HEK293 (cell line): ENCODE data around the gene GPR22.
A peak's percentile ranks its signal among the peaks of the same experiment; 100 is the strongest.

ENCODE experiments used
- CTCF ChIA-PET: fragments of 350-600 bp; formaldehyde crosslinking; extraction: SDS; loops from one replicate; lab custom pipeline; 2021; ENCODE audit warnings: antibody characterized with exemption; lab: Yijun Ruan, JAX
- POLR2A ChIA-PET: fragments of 300-600 bp; formaldehyde crosslinking; extraction: SDS; loops from one replicate; lab custom pipeline; 2020; ENCODE audit warnings: antibody characterized with exemption, inconsistent platforms; lab: Yijun Ruan, JAX
- H3K27ac ChIP-seq: fragments of 200-500 bp; sonication (Bioruptor generic); 2 replicates; pipeline ENCODE4 v1.5.1; 2014; ENCODE audit warnings: low read depth, low read length, control low read depth, inconsistent platforms; ENCODE audit errors: extremely low read depth
- H3K36me3 ChIP-seq, 2 experiments: fragments of 200-500 bp in 1 of 2; sonication (Bioruptor generic) in 1 of 2; 1 replicate in 1 of 2; 2 replicates in 1 of 2; pipeline ENCODE4 v1.5.1; 2014 to 2017; ENCODE audit warnings: inconsistent platforms in 2 of 2, low read length in 2 of 2; ENCODE audit not compliant: control insufficient read depth in 2 of 2, insufficient read depth in 1 of 2
- H3K4me1 ChIP-seq: fragments of 200-500 bp; sonication (Bioruptor generic); 2 replicates; pipeline ENCODE4 v1.5.1; 2014; ENCODE audit warnings: mild to moderate bottlenecking, low read length, inconsistent platforms; ENCODE audit not compliant: control insufficient read depth, insufficient read depth
- H3K4me3 ChIP-seq: 2 replicates; pipeline ENCODE4 v1.5.1; 2011; ENCODE audit warnings: low read depth, mild to moderate bottlenecking, control low read depth, low read length, moderate library complexity
- H3K9me3 ChIP-seq: fragments of 200-500 bp; sonication (Bioruptor generic); 2 replicates; pipeline ENCODE4 v1.5.1; 2014; ENCODE audit warnings: low read depth, low read length, inconsistent platforms; ENCODE audit not compliant: control insufficient read depth, insufficient read depth
- BCL11B ChIP-seq: fragments of 450-650 bp; formaldehyde crosslinking; IDR thresholded peaks from 2 replicates; pipeline ENCODE4 v1.5.1; 2016; ENCODE audit warnings: low read depth, missing biosample characterization, missing genetic modification characterization
- KLF8 ChIP-seq: fragments of 450-650 bp; formaldehyde crosslinking; IDR thresholded peaks from 2 replicates; pipeline ENCODE4 v1.5.1; 2016; ENCODE audit warnings: missing biosample characterization, missing genetic modification characterization
- KLF9 ChIP-seq: fragments of 450-650 bp; formaldehyde crosslinking; IDR thresholded peaks from 2 replicates; pipeline ENCODE4 v1.5.1; 2016; ENCODE audit warnings: missing biosample characterization, missing genetic modification characterization, low read depth
- MYNN ChIP-seq: fragments of 450-650 bp; formaldehyde crosslinking; IDR thresholded peaks from 2 replicates; pipeline ENCODE4 v1.5.1; 2016; ENCODE audit warnings: missing biosample characterization, missing genetic modification characterization, borderline replicate concordance
- PRDM6 ChIP-seq: fragments of 450-650 bp; formaldehyde crosslinking; IDR thresholded peaks from 2 replicates; pipeline ENCODE4 v1.5.1; 2017; ENCODE audit warnings: missing biosample characterization, missing genetic modification characterization
- YY2 ChIP-seq: fragments of 450-650 bp; formaldehyde crosslinking; IDR thresholded peaks from 2 replicates; pipeline ENCODE4 v1.5.1; 2016; ENCODE audit warnings: missing biosample characterization, missing genetic modification characterization
- ZBTB1 ChIP-seq: fragments of 450-650 bp; formaldehyde crosslinking; IDR thresholded peaks from 2 replicates; pipeline ENCODE4 v1.5.1; 2016; ENCODE audit warnings: missing biosample characterization, missing genetic modification characterization
- ZBTB11 ChIP-seq: fragments of 450-650 bp; formaldehyde crosslinking; conservative IDR thresholded peaks from 2 replicates; pipeline ENCODE4 v1.5.1; 2016; ENCODE audit warnings: low read depth, missing biosample characterization, missing genetic modification characterization
- ZFHX2 ChIP-seq: fragments of 450-650 bp; formaldehyde crosslinking; conservative IDR thresholded peaks from 2 replicates; pipeline ENCODE4 v1.5.1; 2016; ENCODE audit warnings: missing biosample characterization, missing genetic modification characterization
- ZNF140 ChIP-seq: fragments of 450-650 bp; formaldehyde crosslinking; IDR thresholded peaks from 2 replicates; pipeline ENCODE4 v1.5.1; 2016; ENCODE audit warnings: missing biosample characterization, missing genetic modification characterization
- ZNF221 ChIP-seq: fragments of 450-650 bp; formaldehyde crosslinking; IDR thresholded peaks from 2 replicates; pipeline ENCODE4 v1.5.1; 2017; ENCODE audit warnings: missing biosample characterization, missing genetic modification characterization, borderline replicate concordance
- ZNF292 ChIP-seq: fragments of 450-650 bp; formaldehyde crosslinking; IDR thresholded peaks from 2 replicates; pipeline ENCODE4 v1.5.1; 2016; ENCODE audit warnings: low read depth, missing biosample characterization, missing genetic modification characterization, borderline replicate concordance
- ZNF426 ChIP-seq: fragments of 450-650 bp; formaldehyde crosslinking; IDR thresholded peaks from 2 replicates; pipeline ENCODE4 v1.5.1; 2017; ENCODE audit warnings: missing biosample characterization, missing genetic modification characterization, mild to moderate bottlenecking, inconsistent platforms, moderate library complexity
- ZNF449 ChIP-seq: fragments of 450-650 bp; formaldehyde crosslinking; IDR thresholded peaks from 2 replicates; pipeline ENCODE4 v1.5.1; 2017; ENCODE audit warnings: missing biosample characterization, mild to moderate bottlenecking, missing genetic modification characterization, moderate library complexity
- ZNF473 ChIP-seq: fragments of 450-650 bp; formaldehyde crosslinking; IDR thresholded peaks from 2 replicates; pipeline ENCODE4 v1.5.1; 2017; ENCODE audit warnings: missing biosample characterization, missing genetic modification characterization
- ZNF571 ChIP-seq: fragments of 450-650 bp; formaldehyde crosslinking; IDR thresholded peaks from 2 replicates; pipeline ENCODE4 v1.5.0; 2017; ENCODE audit warnings: missing biosample characterization, missing genetic modification characterization
- ZNF701 ChIP-seq: fragments of 450-650 bp; formaldehyde crosslinking; IDR thresholded peaks from 2 replicates; pipeline ENCODE4 v1.5.1; 2016; ENCODE audit warnings: missing biosample characterization, missing genetic modification characterization
- ZNF792 ChIP-seq: fragments of 450-650 bp; formaldehyde crosslinking; IDR thresholded peaks from 2 replicates; pipeline ENCODE4 v1.5.1; 2016; ENCODE audit warnings: missing biosample characterization, missing genetic modification characterization
- TF ChIP-seq, protein P1 (sequence below): fragments of 450-650 bp; formaldehyde crosslinking; IDR thresholded peaks from 2 replicates; pipeline ENCODE4 v1.5.1; 2016; ENCODE audit warnings: missing biosample characterization, missing genetic modification characterization, borderline replicate concordance
- TF ChIP-seq, protein P2 (sequence below): fragments of 450-650 bp; formaldehyde crosslinking; IDR thresholded peaks from 2 replicates; pipeline ENCODE4 v1.5.0; 2017; ENCODE audit warnings: missing biosample characterization, missing genetic modification characterization, borderline replicate concordance
- TF ChIP-seq, protein P3 (sequence below): fragments of 450-650 bp; formaldehyde crosslinking; IDR thresholded peaks from 2 replicates; pipeline ENCODE4 v1.5.1; 2016; ENCODE audit warnings: missing biosample characterization, missing genetic modification characterization

Gene GPR22

DNA sequence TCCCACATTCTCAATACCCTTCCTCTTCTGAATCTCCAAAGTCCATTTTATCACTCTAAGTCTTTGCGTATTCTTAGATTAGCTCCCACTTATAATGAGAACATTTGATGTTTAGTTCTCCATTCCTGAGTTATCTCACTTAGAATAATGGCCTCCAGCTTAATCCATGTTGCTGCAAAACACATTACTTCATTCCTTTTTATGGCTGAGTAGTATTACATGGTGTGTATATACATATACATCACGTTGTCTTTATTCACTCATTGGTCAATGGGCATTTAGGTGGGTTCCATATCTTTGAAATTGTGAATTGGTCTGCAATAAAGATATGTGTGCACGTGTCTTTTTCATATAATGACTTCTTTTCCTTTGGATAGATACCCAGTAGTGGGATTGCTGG, 32.3 kb downstream of the GPR22 start (continued):
- TF ChIP-seq, protein P1, sequence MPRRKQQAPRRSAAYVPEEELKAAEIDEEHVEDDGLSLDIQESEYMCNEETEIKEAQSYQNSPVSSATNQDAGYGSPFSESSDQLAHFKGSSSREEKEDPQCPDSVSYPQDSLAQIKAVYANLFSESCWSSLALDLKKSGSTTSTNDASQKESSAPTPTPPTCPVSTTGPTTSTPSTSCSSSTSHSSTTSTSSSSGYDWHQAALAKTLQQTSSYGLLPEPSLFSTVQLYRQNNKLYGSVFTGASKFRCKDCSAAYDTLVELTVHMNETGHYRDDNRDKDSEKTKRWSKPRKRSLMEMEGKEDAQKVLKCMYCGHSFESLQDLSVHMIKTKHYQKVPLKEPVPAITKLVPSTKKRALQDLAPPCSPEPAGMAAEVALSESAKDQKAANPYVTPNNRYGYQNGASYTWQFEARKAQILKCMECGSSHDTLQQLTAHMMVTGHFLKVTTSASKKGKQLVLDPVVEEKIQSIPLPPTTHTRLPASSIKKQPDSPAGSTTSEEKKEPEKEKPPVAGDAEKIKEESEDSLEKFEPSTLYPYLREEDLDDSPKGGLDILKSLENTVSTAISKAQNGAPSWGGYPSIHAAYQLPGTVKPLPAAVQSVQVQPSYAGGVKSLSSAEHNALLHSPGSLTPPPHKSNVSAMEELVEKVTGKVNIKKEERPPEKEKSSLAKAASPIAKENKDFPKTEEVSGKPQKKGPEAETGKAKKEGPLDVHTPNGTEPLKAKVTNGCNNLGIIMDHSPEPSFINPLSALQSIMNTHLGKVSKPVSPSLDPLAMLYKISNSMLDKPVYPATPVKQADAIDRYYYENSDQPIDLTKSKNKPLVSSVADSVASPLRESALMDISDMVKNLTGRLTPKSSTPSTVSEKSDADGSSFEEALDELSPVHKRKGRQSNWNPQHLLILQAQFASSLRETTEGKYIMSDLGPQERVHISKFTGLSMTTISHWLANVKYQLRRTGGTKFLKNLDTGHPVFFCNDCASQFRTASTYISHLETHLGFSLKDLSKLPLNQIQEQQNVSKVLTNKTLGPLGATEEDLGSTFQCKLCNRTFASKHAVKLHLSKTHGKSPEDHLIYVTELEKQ (tag by site-specific recombination) = peak; percentile 12; the same call in 1 of the 2 replicates
- 0 out of 2 replicates have a peak, but pooled peaks have one; percentile 12 for TF ChIP-seq KLF8 (tag by site-specific recombination)

DNA sequence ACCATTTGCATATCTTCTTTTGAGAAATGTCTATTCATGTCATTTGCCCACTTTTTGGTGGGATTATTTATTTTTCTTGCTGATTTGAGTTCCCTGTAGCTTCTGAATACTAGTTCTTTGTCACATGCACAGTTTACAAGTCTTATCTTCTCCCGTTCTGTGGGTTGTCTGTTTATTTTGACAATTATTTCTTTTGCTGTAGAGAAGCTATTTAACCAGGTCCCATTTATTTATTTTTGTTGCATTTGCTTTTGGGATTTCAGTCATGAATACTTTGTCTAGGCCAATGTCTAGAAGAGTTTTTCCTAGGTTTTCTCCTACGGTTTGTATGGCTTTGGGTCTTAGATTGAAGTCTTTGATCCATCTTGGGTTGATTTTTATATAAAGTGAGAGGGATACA, 32.9 kb downstream of the GPR22 start:
- H3K4me3 ChIP-seq = no peak overlapping the region
- ChIA-PET POLR2A (no interaction called here), CTCF (no interaction called here)
- no peaks in the 10 kb centered on the region for H3K36me3 ChIP-seq
- no peaks in the 10 kb centered on the region for H3K9me3 ChIP-seq
- peaks cover 19% of the 10 kb centered on the region for H3K4me1 ChIP-seq
- H3K27ac ChIP-seq = no peak overlapping the region
- TF ChIP-seq ZNF426 (tag by site-specific recombination) (no peak), BCL11B (tag by site-specific recombination) (no peak), ZNF292 (tag by site-specific recombination) (no peak), ZNF449 (tag by site-specific recombination) (no peak), ZBTB11 (no peak), KLF9 (tag by site-specific recombination) (no peak), YY2 (tag by site-specific recombination) (no peak), ZNF701 (tag by site-specific recombination) (no peak), ZNF792 (tag by site-specific recombination) (no peak), PRDM6 (tag by site-specific recombination) (peak; percentile 63), ZNF140 (tag by site-specific recombination) (no peak), ZBTB1 (no peak), ZNF473 (tag by site-specific recombination) (no peak), ZFHX2 (tag by site-specific recombination) (0 out of 2 replicates have a peak, but pooled peaks have one; percentile 10), MYNN (tag by site-specific recombination) (no peak), ZNF571 (tag by site-specific recombination) (no peak), ZNF221 (no peak)
- TF ChIP-seq, protein P2, sequence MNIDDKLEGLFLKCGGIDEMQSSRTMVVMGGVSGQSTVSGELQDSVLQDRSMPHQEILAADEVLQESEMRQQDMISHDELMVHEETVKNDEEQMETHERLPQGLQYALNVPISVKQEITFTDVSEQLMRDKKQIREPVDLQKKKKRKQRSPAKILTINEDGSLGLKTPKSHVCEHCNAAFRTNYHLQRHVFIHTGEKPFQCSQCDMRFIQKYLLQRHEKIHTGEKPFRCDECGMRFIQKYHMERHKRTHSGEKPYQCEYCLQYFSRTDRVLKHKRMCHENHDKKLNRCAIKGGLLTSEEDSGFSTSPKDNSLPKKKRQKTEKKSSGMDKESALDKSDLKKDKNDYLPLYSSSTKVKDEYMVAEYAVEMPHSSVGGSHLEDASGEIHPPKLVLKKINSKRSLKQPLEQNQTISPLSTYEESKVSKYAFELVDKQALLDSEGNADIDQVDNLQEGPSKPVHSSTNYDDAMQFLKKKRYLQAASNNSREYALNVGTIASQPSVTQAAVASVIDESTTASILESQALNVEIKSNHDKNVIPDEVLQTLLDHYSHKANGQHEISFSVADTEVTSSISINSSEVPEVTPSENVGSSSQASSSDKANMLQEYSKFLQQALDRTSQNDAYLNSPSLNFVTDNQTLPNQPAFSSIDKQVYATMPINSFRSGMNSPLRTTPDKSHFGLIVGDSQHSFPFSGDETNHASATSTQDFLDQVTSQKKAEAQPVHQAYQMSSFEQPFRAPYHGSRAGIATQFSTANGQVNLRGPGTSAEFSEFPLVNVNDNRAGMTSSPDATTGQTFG (tag by site-specific recombination) = no peak
- TF ChIP-seq, protein P3, sequence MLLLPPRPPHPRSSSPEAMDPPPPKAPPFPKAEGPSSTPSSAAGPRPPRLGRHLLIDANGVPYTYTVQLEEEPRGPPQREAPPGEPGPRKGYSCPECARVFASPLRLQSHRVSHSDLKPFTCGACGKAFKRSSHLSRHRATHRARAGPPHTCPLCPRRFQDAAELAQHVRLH (tag by site-specific recombination) = no peak
